NCI-H1436 (cell line): ENCODE data around the gene PDXK.

Experiments used
- DNase-seq: peaks from one replicate; lab custom pipeline; 2025; lab: John Stamatoyannopoulos, UW

The PDXK gene

DNA sequence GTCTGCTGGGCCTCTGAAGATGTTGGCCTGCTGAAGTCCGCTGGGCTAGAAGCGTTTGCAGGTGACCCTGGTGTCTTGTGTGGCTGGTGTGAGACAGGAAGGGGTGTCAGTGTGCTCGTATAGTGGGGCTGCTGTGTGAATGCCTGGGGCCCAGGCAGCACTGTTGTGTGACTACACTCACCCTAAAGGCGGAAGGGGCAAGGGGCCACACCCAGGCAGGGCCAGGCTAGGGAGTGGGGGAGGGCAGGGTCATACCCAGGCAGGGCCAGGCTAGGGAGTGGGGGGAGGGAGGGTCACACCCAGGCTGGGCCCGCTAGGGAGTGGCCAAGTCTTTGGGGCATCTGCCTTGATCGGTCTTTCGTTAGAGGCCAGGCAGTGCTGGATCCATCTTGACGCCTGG lies 25.0 kb downstream of the PDXK start:
- DNase-seq: no peak

- no peak for DNase-seq
These were observed 25.8 kb downstream of the PDXK start for GRCh38 chr21:43744725-43745124.

GRCh38 chr21:43745772-43746517 lies 27.0 kb downstream of the PDXK start:
- DNase-seq: no peak

GRCh38 chr21:43748622-43749021 lies 29.7 kb downstream of the PDXK start:
- no peak for DNase-seq

GRCh38 chr21:43749651-43750262 lies 30.8 kb downstream of the PDXK start:
- no peak for DNase-seq

GRCh38 chr21:43750339-43751033 lies 31.6 kb downstream of the PDXK start:
- no peak for DNase-seq

DNA sequence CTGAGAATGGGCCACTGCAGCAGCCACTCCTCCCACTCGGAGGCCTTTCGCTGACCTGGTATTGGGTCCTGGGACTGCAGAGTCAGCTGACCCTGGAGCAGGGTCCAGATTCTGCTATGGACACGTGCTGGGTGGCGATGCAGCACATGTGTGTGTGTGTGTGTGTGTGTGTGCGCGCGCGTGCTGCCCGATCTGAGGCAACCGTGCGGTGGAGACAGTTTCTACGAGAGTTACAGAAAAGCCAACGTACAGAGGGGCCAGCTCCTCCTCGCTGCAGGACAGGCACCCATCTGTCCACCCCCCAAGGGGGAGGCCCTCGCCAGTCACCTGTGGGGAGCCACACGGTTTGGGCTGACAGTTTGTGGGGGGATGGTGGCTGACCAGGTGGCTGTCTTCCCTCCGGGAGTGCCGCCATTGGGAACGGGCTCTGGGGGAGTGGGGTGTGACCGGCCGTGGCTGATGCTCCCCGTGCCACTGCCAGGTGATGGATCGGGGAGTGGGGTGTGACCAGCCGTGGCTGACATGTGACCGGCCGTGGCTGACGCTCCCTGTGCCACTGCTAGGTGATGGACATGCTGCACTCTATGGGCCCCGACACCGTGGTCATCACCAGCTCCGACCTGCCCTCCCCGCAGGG lies 33.1 kb downstream of the PDXK start:
- no peak for DNase-seq

DNA sequence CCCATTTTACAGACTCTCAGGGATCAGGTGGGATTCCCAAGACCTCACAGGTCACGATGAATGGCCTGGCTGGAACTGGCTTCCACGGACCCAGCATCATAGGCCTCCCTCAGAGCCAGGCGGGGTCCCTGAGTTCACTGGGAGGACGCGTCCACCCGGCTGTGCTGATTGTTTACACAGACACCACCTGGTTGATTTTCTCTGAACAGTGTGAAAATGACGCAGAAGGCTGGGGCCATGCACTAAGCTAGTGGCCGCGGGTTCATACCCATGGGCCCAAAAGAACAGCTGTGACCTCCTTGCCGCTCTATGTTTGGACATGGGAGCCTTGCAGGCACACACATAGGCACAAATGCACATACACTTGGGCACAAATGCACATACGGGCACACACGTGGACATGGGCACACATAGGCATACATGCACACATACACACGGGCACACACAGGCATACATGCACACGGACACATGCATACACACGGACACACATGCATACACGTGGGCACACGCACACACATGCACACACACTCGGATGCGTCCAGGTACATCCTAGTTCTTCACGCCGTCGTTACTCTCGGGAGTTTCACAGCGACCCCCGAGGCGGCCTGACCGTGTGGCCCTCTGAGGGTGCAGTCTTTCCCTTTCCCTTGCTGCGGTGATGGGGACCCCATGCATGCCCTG lies 34.0 kb downstream of the PDXK start:
- no peak for DNase-seq

DNA sequence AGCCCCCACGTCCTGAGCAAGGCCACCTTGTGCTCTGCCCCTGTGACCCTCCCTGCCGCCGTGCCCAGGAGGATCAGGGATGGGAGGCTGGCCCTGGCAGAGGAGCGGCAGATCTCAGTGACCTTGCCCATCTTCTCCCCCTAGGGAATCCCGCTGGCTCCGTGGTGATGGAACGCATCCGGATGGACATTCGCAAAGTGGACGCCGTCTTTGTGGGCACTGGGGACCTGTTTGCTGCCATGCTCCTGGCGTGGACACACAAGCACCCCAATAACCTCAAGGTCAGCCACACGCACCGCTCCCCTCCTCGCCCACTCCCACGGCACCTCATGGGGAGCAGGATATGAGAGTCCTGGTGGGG lies 34.5 kb downstream of the PDXK start:
- DNase-seq: no peak

DNA sequence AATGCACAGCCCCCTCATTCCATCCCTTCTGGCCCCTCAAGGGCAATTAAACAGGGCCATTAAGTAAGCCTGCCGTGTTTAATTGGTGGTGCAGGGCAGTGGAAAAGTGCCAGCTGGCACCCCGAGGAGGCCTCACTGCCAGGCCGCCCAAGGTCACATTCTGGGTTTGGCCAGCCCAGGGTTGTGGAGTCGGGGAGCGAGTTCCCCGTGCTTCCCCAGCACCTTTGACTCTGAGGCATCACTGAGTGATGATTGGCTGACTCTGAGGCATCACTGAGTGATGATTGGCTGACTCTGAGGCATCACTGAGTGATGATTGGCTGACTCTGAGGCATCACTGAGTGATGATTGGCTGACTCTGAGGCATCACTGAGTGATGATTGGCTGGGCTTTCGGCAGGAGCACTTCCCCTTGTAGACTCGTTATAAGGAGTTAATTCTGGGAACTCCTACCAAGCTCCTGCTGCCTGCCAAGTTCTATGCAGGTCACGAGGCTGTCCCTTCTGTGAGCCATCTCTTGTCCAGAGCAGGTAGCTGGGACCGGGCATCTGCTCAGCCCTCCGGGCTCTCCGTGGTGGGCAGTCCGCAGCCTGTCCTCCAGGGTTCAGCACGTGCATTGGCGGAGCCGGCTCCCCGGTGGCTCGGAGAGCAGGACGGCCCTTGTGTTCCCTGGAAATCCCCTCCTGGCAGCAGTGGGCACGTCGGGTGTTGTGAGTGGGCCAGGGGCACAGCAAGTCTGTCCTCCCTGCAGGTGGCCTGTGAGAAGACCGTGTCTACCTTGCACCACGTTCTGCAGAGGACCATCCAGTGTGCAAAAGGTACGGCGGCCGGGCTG lies 36.2 kb downstream of the PDXK start:
- DNase-seq: no peak

DNA sequence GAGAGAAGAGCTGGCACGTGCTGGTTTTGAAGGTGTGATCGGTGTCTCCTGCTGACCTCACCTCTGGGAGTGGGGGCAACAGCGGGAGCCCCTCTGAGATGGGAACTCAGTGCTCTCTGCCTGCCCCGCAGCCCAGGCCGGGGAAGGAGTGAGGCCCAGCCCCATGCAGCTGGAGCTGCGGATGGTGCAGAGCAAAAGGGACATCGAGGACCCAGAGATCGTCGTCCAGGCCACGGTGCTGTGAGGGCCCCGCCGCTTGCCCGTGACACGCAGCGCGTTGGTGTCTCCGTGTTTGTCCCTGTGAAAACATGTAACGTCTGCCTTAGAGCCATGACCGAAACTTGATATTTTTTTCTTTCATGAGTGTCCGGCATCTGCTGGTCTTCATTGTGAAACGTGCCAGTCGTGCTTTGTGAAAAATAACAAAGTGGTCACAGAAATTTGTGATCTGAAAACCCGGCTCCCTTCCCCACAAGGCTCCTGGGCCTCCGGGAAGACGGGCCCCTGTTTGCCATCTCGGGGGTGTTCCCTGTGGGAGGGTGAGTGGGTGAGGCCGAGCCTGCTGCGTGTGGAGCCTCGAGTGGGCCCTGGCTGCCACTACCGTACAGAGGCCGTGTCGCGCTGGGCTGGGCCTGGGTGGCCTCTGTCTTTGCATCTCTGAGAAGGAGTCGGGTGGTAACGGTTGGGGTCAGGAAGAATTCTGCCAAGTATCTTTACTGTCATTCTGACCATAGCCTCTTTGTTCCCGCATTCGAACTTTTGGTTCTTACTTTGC lies 37.1 kb downstream of the PDXK start:
- no peak for DNase-seq

- DNase-seq: no peak
These were observed 38.7 kb downstream of the PDXK start for GRCh38 chr21:43757601-43758000.

- no peak for DNase-seq
These were observed 39.2 kb downstream of the PDXK start for GRCh38 chr21:43758111-43758641.

GRCh38 chr21:43758811-43759210 lies 39.9 kb downstream of the PDXK start:
- no peak for DNase-seq

DNA sequence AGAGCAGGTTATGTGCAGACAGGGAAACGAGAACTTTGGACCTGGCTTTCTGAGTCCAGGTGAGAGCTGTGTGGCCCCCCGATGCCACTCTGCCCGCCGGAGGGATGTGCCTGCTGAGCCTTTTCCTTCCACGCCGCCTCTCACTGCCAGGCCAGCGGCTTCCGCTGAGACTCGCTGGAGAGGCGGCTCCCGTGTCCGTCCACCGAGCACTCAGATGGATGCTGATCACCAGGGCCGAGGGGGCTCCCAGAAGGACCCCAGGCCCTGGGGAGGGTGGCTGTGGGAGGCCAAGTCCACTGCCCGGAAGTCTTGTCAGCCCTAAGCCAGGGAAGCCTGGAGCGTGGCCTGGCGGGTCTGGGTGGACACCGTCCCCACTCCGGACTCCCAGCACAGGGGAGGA lies 40.7 kb downstream of the PDXK start:
- no peak for DNase-seq

GRCh38 chr21:43760391-43760958 lies 41.5 kb downstream of the PDXK start:
- DNase-seq: no peak

DNA sequence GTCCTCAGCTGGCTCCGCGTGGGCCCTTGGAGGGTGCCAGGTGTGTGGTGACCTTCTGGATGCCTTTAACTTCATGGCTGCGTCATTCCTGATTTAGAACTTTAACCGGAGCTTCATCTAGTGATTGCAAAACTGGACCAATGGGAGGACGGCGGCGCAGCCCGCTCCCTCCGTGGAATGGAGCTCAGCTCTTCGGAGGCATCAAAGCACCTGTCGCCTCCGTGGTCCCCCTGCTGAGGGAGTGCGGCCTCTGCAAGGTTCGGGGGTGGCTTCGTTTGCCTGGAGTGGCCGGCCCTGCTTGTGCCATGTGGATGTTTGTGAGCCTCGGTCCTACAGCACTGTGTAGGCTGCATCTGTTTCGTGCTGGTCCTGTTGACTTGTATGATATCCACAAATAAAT lies 43.0 kb downstream of the PDXK start:
- DNase-seq: no peak

DNA sequence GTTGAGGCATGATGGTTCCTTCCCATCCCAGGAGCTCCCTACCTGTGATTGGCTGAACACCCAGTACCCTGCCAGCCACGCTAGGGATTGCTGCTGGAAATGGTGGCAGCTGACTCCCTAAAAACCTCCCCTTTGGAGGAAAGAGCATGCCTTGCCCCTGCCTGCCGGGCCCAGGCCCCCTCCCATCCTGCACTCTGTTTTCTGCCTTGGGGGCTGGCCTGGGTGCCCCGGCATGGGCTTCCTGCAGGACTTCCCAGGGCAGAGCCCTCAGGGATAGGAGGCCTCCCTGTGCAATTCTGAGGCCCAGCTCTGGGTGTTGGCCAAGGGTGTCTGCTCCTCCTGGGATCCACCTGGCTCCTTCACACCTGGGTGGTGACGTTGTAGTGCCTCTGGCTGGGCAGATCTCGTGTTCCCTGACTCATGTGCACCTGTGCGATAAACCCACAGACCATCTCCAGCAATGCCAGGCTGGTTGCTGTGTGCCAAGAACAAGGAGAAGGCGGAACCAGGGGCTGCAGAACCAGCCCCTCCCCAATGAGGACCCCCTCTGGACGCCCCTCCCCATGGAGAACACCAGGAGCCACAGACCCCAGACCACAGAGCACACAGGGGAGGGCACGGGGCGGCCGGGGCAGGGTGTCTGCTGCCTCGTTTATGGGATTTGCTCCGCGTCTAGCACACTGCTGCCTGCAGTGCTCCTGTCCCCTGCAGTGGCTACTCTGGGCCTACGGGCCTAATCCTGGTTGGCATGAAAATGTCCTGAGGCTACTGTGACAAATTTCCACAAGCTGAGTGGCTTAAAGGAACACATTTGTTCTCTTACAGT lies 43.6 kb downstream of the PDXK start:
- no peak for DNase-seq

GRCh38 chr21:43763901-43764523 lies 45.1 kb downstream of the PDXK start:
- DNase-seq: no peak
